ENCODE results near the gene TRIM63.
"Not testable (repeated sequence)": the region's sequence is repeated elsewhere in the genome, so short reads cannot be mapped to it uniquely, and the experiment has no call there.

Gene TRIM63

DNA sequence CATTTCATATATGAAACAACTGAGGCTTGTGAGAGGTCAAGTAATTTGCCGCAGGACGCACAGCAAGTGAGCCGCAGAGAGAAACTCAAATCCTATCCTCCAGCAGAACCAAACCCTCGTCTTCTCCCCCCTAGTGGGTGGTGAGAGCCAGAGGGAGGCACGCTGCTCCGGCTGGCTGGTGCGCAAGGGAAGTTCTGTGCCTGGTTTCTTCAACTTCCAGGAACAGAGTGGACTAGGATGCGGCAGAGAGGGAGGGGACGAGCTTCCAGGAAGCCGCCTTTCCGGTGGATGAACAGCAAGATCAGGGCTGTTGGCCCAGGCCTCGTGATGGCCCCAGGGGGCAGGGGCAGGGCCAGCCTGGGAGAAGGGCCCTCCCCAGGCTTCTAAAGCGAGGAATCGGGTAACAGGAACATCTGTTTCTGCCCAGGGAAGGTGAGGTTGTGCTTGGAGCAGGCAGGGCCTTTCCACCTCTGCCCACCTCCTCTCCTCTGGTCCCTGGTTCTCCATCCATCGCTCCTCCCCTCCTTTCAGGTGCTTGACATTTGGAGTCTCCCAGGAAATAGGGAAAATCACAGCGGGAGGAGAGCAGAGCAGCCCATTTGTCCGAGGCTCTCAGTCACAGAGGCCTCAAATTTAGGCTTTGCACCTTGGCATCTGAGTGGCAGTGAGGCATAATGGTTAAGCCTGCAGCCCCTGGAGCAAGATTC is 27.4 kb upstream of the TRIM63 start:
- Mint-ChIP-seq H3K27me3 (peaks cover 10% of the 10 kb centered on the region), H3K36me3 (no peaks in the 10 kb centered on the region), H3K4me3 (no peak overlapping the region), H3K9me3 (no peaks in the 10 kb centered on the region), H3K27ac (no peak overlapping the region), H3K4me1 (no peaks in the 10 kb centered on the region)

- Mint-ChIP-seq H3K9me3 (no peaks in the 10 kb centered on the region), H3K4me1 (no peaks in the 10 kb centered on the region), H3K4me3 (no peak overlapping the region), H3K27ac (no peak overlapping the region), H3K36me3 (no peaks in the 10 kb centered on the region), H3K27me3 (peaks cover 10% of the 10 kb centered on the region)
Observed at GRCh38 chr1:26094076-26094669, 26.7 kb upstream of the TRIM63 start.

DNA sequence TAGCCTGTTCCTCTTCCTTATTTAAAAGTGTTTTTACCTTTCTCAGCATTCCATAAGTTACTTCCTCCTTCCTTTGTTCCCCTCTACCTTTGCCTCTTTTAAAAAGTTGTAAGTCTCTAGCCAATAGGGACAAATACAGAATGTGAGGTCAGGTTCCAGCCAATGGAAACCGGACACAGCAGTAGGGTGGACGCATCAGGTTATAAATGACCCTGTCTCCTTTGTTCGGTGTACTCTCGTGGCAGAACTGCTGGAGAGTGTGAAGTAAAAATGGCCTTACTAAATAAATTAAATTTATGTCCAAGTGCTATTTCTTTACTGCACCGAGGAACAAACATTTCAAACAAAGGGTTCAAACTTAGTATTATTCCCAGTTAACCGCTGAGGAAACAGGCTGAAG is 26.1 kb upstream of the TRIM63 start:
- not testable (repeated sequence) for H3K4me3 Mint-ChIP-seq, H3K4me1 Mint-ChIP-seq, H3K9me3 Mint-ChIP-seq, H3K27ac Mint-ChIP-seq, H3K36me3 Mint-ChIP-seq, H3K27me3 Mint-ChIP-seq

DNA sequence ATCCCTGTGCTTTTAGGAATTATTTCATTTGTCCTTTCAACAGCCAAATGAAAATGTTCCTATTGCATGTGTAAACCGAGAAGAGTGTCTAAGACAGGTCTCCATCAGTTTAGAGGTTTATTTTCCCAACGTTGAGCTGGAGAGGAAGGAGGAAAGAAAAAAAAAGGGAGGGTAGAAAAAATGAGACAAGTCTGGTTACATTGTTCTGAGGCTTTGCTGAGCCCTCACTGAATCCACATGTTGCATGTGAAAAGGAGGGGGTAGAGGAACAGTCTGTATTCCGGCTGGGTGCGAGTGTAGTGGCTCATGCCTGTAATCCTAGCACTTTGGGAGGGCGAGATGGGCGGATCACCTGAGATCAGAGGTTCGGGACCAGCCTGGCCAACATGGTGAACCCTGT is 25.0 kb upstream of the TRIM63 start:
- Mint-ChIP-seq H3K36me3 (no peaks in the 10 kb centered on the region), H3K4me3 (no peak overlapping the region), H3K27me3 (peaks cover 10% of the 10 kb centered on the region), H3K27ac (no peak overlapping the region), H3K9me3 (no peaks in the 10 kb centered on the region), H3K4me1 (no peaks in the 10 kb centered on the region)

DNA sequence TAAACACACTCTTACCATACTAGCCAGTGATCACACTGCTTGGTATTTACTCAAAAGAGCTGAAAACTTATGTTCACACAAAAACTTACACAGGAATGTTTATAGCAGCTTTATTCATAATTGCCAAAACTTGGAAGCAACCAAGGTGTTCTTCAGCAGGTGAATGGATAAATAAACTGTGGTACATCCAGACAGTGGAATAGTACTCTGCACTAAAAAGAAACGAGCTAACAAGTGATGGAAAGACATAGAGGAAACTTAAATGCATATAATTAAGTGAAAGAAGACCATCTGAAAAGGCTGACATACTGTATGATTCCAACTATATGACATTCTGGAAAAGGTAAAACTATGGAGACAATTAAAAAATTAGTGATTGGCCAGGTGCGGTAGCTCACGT is 23.5 kb upstream of the TRIM63 start:
- H3K36me3 Mint-ChIP-seq: no peaks in the 10 kb centered on the region
- H3K4me1 Mint-ChIP-seq: no peaks in the 10 kb centered on the region
- H3K27ac Mint-ChIP-seq: no peak overlapping the region
- H3K4me3 Mint-ChIP-seq: no peak overlapping the region
- peaks cover 13% of the 10 kb centered on the region for H3K27me3 Mint-ChIP-seq
- no peaks in the 10 kb centered on the region for H3K9me3 Mint-ChIP-seq

GRCh38 chr1:26089125-26089524 is 21.7 kb upstream of the TRIM63 start:
- Mint-ChIP-seq H3K27ac (no peak overlapping the region), H3K9me3 (no peaks in the 10 kb centered on the region), H3K36me3 (no peaks in the 10 kb centered on the region), H3K4me3 (no peak overlapping the region), H3K4me1 (no peaks in the 10 kb centered on the region), H3K27me3 (peaks cover 15% of the 10 kb centered on the region)

DNA sequence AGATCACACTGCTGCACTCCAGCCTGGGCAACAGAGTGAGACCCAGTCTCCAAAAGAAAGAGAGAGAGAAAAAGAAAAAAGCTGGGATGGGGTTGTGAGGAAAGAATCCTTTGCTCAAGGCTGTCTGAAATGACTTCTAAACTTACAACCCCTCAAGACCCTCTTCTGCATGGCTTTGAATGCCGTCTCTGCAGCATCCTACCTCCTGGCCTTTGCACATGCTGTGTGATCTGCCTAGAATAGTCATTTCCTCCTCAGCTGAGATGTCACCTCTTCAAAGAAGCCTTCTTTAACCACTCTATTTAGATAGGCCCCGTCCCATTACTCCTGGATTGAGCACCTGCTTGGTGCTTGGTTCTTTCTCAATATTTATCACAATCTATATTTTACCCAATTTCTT is 17.4 kb upstream of the TRIM63 start:
- H3K9me3 Mint-ChIP-seq: no peaks in the 10 kb centered on the region
- peaks cover 7% of the 10 kb centered on the region for H3K27me3 Mint-ChIP-seq
- H3K4me1 Mint-ChIP-seq: no peaks in the 10 kb centered on the region

DNA sequence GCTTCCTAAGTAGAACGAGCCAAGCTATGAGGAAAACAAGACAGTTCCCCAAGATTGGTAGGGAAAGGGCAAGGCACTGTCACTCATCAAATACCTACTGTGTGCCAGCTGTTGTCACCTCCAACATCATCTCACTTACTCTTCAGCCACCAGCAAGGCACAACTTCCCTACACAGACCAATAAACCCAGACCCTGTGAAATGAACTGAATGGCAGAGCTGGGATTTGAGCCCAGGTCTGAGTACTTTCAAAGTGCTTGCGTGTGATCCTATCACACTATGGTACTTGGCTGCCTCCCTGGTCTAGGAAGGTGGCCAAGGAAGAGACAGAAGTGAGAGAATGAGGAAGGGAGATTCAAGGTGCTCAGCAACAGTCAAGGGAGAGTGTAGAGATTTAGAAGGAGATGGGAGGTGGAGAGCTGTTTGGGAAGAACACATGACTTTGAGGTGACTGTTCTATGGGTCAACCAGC is 16.7 kb upstream of the TRIM63 start:
- no peaks in the 10 kb centered on the region for H3K36me3 Mint-ChIP-seq
- H3K4me1 Mint-ChIP-seq: no peaks in the 10 kb centered on the region
- no peak overlapping the region for H3K27ac Mint-ChIP-seq
- H3K4me3 Mint-ChIP-seq: no peak overlapping the region
- H3K9me3 Mint-ChIP-seq: no peaks in the 10 kb centered on the region
- H3K27me3 Mint-ChIP-seq: peaks cover 7% of the 10 kb centered on the region

More for the DNA sequence above, 17.4 kb upstream of the TRIM63 start:
- Mint-ChIP-seq H3K4me3 (no peak overlapping the region), H3K36me3 (no peaks in the 10 kb centered on the region), H3K27ac (no peak overlapping the region)

GRCh38 chr1:26083208-26083607 is 15.8 kb upstream of the TRIM63 start:
- Mint-ChIP-seq H3K27ac (no peak overlapping the region), H3K36me3 (no peaks in the 10 kb centered on the region), H3K4me3 (no peak overlapping the region), H3K27me3 (peaks cover 7% of the 10 kb centered on the region), H3K4me1 (no peaks in the 10 kb centered on the region), H3K9me3 (no peaks in the 10 kb centered on the region)

- H3K36me3 Mint-ChIP-seq: no peaks in the 10 kb centered on the region
- peaks cover 7% of the 10 kb centered on the region for H3K27me3 Mint-ChIP-seq
- no peaks in the 10 kb centered on the region for H3K4me1 Mint-ChIP-seq
- H3K9me3 Mint-ChIP-seq: no peaks in the 10 kb centered on the region
- H3K27ac Mint-ChIP-seq: no peak overlapping the region
- H3K4me3 Mint-ChIP-seq: no peak overlapping the region
Observed at GRCh38 chr1:26082020-26082350, 14.6 kb upstream of the TRIM63 start.

DNA sequence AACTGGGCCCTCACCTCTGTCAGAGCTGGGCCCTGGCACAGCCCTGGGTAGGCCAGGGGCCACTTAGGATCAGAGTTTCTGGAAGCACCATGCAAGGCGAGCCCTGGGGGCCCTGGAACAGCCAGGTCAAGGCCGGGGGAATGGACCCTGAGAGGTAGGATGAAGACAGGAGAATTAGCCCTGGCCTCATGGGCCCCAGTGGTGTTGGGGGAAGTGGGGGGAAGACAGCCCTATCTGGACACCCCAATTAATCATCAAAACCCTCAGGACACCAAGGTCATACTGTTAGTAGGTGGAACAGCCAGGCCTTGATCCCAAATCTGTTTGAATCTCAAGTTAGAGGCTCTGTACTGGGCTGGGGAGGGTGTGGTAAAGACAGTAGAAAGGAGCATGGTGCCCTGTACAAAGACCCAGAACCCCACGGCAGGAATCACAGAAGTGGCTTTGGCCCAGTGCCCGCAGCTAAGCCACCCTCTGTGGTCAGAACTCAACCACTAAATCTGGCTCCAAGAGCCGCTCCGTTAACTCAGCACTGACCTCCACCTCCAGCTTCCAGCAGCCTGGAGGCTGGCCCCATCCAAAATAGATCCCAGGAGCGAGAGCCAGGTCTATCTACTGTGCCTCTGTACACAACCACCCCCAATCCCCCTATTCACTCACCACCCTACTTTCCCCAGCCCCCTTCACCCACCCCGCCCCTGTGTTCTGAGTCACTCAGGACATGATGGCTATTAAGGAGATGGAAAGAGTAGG is 14.0 kb upstream of the TRIM63 start:
- Mint-ChIP-seq H3K27me3 (peaks cover 6% of the 10 kb centered on the region), H3K27ac (no peak overlapping the region), H3K9me3 (no peaks in the 10 kb centered on the region), H3K4me3 (no peak overlapping the region), H3K36me3 (no peaks in the 10 kb centered on the region), H3K4me1 (no peaks in the 10 kb centered on the region)

DNA sequence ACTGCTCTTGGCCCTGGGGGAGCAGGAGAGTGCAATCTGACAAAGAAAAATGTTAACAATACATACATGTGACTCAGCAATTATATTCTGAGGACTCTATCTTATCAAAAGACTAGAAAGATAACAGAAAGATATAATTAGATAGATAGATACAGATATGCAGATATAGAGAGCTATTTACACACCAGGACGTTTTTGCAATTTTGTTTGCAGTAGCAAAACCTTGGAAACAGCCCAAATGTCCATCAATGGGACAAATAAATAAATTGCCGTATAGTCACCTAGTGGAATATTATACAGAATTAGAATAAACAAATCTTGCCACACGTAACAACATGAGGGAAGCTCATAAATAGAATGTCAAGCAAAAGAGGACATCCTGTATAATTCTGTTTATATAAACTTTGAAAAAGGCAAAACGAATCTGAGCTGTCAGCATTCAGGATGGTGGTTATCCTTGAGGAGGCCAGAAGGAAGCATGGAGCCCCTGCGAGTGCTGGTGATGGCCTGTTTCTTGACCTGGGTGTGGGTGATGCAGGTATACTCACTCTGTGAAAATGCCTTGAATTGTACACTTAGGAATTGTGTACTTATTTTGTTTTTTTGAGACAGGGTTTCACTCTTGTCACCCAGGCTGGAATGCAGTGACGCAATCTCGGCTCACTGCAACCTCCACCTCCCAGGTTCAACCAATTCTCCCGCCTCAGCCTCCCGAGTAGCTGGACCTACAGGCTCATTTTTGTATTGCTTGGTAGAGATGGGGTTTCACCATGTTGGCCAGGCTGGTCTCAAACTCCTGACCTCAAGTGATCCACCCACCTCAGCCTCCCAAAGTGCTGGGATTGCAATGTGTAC is 12.8 kb upstream of the TRIM63 start:
- Mint-ChIP-seq H3K36me3 (no peaks in the 10 kb centered on the region), H3K9me3 (no peaks in the 10 kb centered on the region), H3K27me3 (peaks cover 3% of the 10 kb centered on the region), H3K4me1 (peaks cover 7% of the 10 kb centered on the region), H3K27ac (no peak overlapping the region), H3K4me3 (no peak overlapping the region)

DNA sequence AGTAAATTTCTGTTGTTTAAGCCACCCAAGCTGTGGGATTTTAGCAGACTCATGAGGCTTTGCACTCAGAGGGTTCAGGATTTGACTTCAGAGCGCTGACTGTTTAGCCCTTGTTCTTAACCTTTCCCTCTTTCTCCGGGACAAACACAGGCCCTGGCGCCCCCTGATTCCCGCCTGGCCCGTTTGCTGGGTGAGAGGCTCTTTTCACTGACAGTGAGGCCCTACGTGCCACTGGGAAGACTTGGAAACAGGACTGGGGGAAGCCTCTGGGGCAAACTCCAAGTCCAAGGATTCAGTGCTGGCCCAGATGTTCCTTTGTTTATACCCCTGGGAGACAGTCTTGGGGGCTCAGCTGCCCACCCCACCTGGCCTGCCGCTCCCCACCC is 11.7 kb upstream of the TRIM63 start:
- Mint-ChIP-seq H3K4me3 (no peak overlapping the region), H3K27ac (no peak overlapping the region), H3K9me3 (no peaks in the 10 kb centered on the region), H3K27me3 (peaks cover 3% of the 10 kb centered on the region), H3K4me1 (peaks cover 7% of the 10 kb centered on the region), H3K36me3 (no peaks in the 10 kb centered on the region)

DNA sequence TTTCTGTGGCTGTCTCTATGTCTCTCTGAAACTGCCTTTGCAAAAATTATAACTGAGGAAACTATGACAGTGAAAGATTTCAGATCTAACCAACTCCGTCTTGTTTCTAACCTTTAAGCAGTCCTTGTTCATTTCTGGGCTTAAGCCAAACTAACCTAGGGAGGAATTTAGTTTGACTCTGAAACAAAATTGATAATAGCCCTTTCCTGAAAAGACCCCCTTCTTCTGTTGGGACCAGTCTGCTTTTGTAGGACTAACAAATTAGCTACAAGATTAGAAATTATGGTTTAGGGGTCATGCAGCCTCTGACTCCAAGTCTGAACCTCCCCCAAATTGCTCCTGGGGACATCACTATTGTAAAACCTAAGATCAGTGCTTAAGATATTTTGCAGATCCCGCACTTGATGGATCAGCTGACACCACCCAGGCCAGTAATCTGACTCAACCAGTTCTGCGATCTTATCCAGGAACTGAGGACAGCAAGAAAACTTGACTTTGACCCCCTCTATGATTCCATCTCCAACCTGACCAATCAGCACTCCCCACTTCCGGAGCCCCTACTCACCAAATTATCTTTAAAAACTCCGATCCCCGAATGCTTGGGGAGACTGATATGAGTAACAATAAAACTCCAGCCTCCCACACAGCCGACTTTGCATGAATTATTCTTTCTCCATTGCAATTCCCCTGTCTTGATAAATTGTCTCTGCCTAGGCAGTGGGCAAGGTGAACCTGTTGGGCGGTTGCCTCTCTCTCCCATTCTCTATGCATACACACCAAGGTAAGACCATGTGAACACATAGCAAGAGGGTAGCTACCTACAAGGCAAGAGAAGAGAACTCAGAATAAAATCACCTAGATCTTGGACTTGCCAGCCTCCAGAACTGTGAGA is 11.1 kb upstream of the TRIM63 start:
- Mint-ChIP-seq H3K4me3 (no peak overlapping the region), H3K9me3 (no peaks in the 10 kb centered on the region), H3K27me3 (peaks cover 2% of the 10 kb centered on the region), H3K36me3 (no peaks in the 10 kb centered on the region), H3K27ac (no peak overlapping the region), H3K4me1 (peaks cover 7% of the 10 kb centered on the region)

- peaks cover 7% of the 10 kb centered on the region for H3K4me1 Mint-ChIP-seq
- no peak overlapping the region for H3K4me3 Mint-ChIP-seq
- H3K36me3 Mint-ChIP-seq: no peaks in the 10 kb centered on the region
- H3K9me3 Mint-ChIP-seq: no peaks in the 10 kb centered on the region
- H3K27me3 Mint-ChIP-seq: peaks cover 2% of the 10 kb centered on the region
- H3K27ac Mint-ChIP-seq: no peak overlapping the region
Observed at GRCh38 chr1:26077524-26077923, 10.1 kb upstream of the TRIM63 start.

Data from activated naive CD4-positive, alpha-beta T cell treated with anti-CD3 and anti-CD28 coated beads, Interleukin-2, amount 50 U/mL, for 24 hours (primary cell).